ENCODE data around the gene DOK5.
A peak's percentile ranks its signal among the peaks of the same experiment; 100 is the strongest.

DOK5 gene

GRCh38 chr20:54680439-54680838, 205.0 kb downstream of the DOK5 start:
- TF ChIP-seq ZBTB7A (IDR thresholded peaks at IDR 0.05; ENCODE audit: low read depth) (no peak), TEAD4 (IDR thresholded peaks at IDR 0.05) (no peak), EGR1 (IDR thresholded peaks at IDR 0.05) (no peak), TAF1 (IDR thresholded peaks at IDR 0.05; ENCODE audit: low read depth) (no peak), RAD21 (IDR thresholded peaks at IDR 0.05; ENCODE audit: low read depth) (no peak), YY1 (IDR thresholded peaks at IDR 0.05; ENCODE audit: low read depth) (no peak), TCF12 (IDR thresholded peaks at IDR 0.05; ENCODE audit: low read depth) (no peak), NFIC (IDR thresholded peaks at IDR 0.05) (no peak), USF1 (IDR thresholded peaks at IDR 0.05) (no peak), CREB1 (IDR thresholded peaks at IDR 0.05; ENCODE audit: low read depth) (no peak), FOXM1 (IDR thresholded peaks at IDR 0.05; ENCODE audit: borderline replicate concordance, low read depth) (no peak), EP300 (IDR thresholded peaks at IDR 0.05; ENCODE audit: borderline replicate concordance) (no peak), MAX (IDR thresholded peaks at IDR 0.05) (no peak), REST (IDR thresholded peaks at IDR 0.05; ENCODE audit: low read depth) (no peak)

- no peak for TF ChIP-seq YY1 (IDR thresholded peaks at IDR 0.05; ENCODE audit: low read depth)
- TF ChIP-seq RAD21 (IDR thresholded peaks at IDR 0.05; ENCODE audit: low read depth), result peak; percentile 47
Measured at GRCh38 chr20:54680872-54681619, 205.7 kb downstream of the DOK5 start.

- TF ChIP-seq YY1 (IDR thresholded peaks at IDR 0.05; ENCODE audit: low read depth), result no peak
- TF ChIP-seq EGR1 (IDR thresholded peaks at IDR 0.05), result no peak
- TF ChIP-seq TCF12 (IDR thresholded peaks at IDR 0.05; ENCODE audit: low read depth), result no peak
- no peak for TF ChIP-seq MAX (IDR thresholded peaks at IDR 0.05)
- TF ChIP-seq CREB1 (IDR thresholded peaks at IDR 0.05; ENCODE audit: low read depth), result no peak
- TF ChIP-seq REST (IDR thresholded peaks at IDR 0.05; ENCODE audit: low read depth), result no peak
- TF ChIP-seq NFIC (IDR thresholded peaks at IDR 0.05), result no peak
- no peak for TF ChIP-seq USF1 (IDR thresholded peaks at IDR 0.05)
- no peak for TF ChIP-seq TEAD4 (IDR thresholded peaks at IDR 0.05)
- no peak for TF ChIP-seq CEBPB (IDR thresholded peaks at IDR 0.05)
- TF ChIP-seq EP300 (IDR thresholded peaks at IDR 0.05; ENCODE audit: borderline replicate concordance), result no peak
Measured at GRCh38 chr20:54681869-54682268, 206.5 kb downstream of the DOK5 start.

GRCh38 chr20:54688476-54688875, 213.1 kb downstream of the DOK5 start:
- no peak for TF ChIP-seq REST (IDR thresholded peaks at IDR 0.05; ENCODE audit: low read depth)
- no peak for TF ChIP-seq TCF12 (IDR thresholded peaks at IDR 0.05; ENCODE audit: low read depth)
- TF ChIP-seq TEAD4 (IDR thresholded peaks at IDR 0.05), result no peak
- TF ChIP-seq FOXM1 (IDR thresholded peaks at IDR 0.05; ENCODE audit: borderline replicate concordance, low read depth), result no peak
- TF ChIP-seq TAF1 (IDR thresholded peaks at IDR 0.05; ENCODE audit: low read depth), result no peak
- TF ChIP-seq YY1 (IDR thresholded peaks at IDR 0.05; ENCODE audit: low read depth), result no peak
- no peak for TF ChIP-seq EP300 (IDR thresholded peaks at IDR 0.05; ENCODE audit: borderline replicate concordance)
- no peak for TF ChIP-seq ZBTB7A (IDR thresholded peaks at IDR 0.05; ENCODE audit: low read depth)
- TF ChIP-seq CREB1 (IDR thresholded peaks at IDR 0.05; ENCODE audit: low read depth), result no peak
- TF ChIP-seq CEBPB (IDR thresholded peaks at IDR 0.05), result no peak
- no peak for TF ChIP-seq NFIC (IDR thresholded peaks at IDR 0.05)
- TF ChIP-seq EGR1 (IDR thresholded peaks at IDR 0.05), result no peak
- TF ChIP-seq USF1 (IDR thresholded peaks at IDR 0.05), result no peak
- TF ChIP-seq RAD21 (IDR thresholded peaks at IDR 0.05; ENCODE audit: low read depth), result no peak
- TF ChIP-seq MAX (IDR thresholded peaks at IDR 0.05), result no peak
